Stimulated activated CD8-positive, alpha-beta memory T cell treated with anti-CD3 and anti-CD28 coated beads, Interleukin-15, amount 100 ng/mL, for 4 hours (primary cell): ENCODE measurements around the gene NYNRIN.
A peak's percentile ranks its signal among the peaks of the same experiment; 100 is the strongest.

Experiments used
- DNase-seq, 2 donors: peaks; one replicate each; pipeline ENCODE4 v3.0.0-alpha.2; 2020; ENCODE audit warnings: low read depth in 2 of 2

The NYNRIN gene

GRCh38 chr14:24415421-24416253 lies 16.8 kb downstream of the NYNRIN start:
- no peak for DNase-seq

GRCh38 chr14:24416254-24416931 lies 17.6 kb downstream of the NYNRIN start:
- DNase-seq, result no peak

- no peak for DNase-seq
Observed at GRCh38 chr14:24416932-24417619, 18.3 kb downstream of the NYNRIN start.

GRCh38 chr14:24417832-24418491 lies 19.2 kb downstream of the NYNRIN start:
- no peak for DNase-seq

GRCh38 chr14:24418492-24418873 lies 19.7 kb downstream of the NYNRIN start:
- no peak for DNase-seq

- no peak for DNase-seq
Observed at GRCh38 chr14:24422261-24422660, 23.5 kb downstream of the NYNRIN start.

GRCh38 chr14:24422694-24423601 lies 24.1 kb downstream of the NYNRIN start:
- DNase-seq, result no peak

GRCh38 chr14:24425704-24426103 lies 26.9 kb downstream of the NYNRIN start:
- no peak for DNase-seq

- DNase-seq, result no peak
Observed at GRCh38 chr14:24426150-24426911, 27.5 kb downstream of the NYNRIN start.

GRCh38 chr14:24426912-24427536 lies 28.2 kb downstream of the NYNRIN start:
- no peak for DNase-seq

- DNase-seq, result no peak
Observed at GRCh38 chr14:24427537-24428508, 29.0 kb downstream of the NYNRIN start.

- no peak for DNase-seq
Observed at GRCh38 chr14:24428628-24429394, 30.0 kb downstream of the NYNRIN start.

GRCh38 chr14:24429395-24430142 lies 30.8 kb downstream of the NYNRIN start, which contains the start of the genes CBLN3 and KHNYN:
Gene CBLN3 (minus strand): TSS chr14:24429668. CDS start chr14:24429054, 614 bp downstream.
Gene KHNYN (plus strand): TSS chr14:24429954. CDS start chr14:24430731, 777 bp downstream.
- peak; percentile 75 to 76 for DNase-seq

GRCh38 chr14:24430143-24430681 lies 31.4 kb downstream of the NYNRIN start:
- no peak for DNase-seq

- no peak for DNase-seq
Observed at GRCh38 chr14:24430682-24431568, 32.1 kb downstream of the NYNRIN start.
